Inflammatory macrophage treated with lipopolysaccharide for 4 hours (primary cell): ENCODE results near the gene MUC5AC.

Experiments used
- DNase-seq: peaks from one replicate; pipeline ENCODE4 v3.0.0-alpha.2; 2020

Gene MUC5AC

DNA sequence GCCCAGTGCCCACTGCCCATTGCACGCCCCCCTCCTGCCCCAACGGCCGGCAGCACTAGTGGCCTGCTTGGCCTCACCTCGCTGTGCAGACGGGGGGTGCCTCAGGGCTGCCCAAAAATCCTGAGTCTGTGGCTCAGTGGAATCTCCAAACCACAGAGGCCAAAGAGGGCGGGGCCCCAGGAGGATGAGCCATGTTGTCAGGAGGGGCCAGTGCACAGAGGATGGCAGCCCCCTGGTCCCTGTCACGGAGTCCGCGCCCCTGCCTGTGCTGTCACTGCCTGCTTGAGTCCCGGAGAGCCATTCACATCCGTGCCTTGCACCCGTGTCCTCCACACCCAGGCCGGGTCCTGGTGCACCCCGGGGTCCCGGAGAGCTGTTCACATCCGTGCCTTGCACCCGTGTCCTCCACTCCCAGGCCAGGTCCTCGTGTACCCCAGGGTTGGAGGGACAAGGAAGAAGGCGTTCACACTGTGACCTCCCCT is 36.4 kb upstream of the MUC5AC start:
- DNase-seq, result no peak

DNA sequence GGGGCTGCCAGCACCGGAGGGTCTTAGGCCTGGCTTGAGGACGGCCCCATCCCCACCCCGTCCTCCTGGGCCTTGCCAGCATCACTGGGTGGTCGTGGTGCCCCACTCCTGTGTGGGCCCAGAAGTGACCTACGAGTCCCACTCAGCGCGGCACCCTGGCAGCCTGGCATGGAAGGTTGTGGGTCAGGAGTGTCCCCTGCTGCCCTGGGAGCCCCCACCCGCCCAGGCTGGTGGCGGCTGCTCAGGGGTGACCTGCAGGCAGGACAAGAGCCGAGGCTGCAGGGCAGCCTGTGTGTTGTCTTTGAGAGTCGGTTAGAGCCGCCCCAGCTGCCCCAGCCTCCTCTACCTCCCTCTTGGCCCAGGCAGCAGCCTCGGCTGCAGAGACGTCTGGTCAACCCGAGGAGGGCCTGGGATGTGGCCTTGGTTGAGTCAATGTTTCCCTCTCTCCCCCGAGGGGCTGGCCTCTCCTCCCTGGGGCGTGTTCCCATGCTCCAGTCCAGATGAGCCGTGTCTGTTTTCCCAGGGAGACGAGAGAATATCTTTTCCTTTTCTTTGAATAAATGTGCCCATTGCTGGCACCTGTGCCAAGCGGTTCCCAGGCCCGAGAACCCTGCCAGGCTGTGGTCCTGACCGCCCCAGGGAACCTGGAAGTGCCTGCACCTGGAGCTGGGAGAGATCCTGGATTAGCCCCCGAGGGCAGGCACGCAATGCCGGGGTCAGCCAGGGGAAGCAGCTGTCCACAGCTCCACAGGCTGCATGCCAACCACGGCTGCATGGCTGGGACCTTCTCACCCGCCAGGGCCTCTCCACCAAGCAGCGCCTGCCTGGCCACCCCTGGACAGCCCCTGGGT is 35.7 kb upstream of the MUC5AC start:
- no peak for DNase-seq

DNA sequence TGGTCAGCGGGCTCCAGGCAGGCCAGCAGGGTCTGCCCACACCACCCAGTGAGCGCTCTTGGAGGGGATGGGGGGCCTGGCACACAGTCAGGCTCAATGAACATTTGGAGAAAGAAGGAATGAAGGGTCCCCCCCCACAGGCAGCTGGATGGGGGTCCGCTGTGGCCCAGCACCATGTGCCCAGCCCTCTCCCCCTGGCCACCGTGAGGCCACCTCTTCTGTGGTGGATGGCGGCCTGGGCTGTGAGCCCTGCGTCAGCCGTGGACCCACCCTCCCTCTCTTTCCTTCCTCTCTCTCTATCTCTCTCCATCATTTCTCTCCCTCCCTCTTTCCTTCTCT is 35.1 kb upstream of the MUC5AC start:
- no peak for DNase-seq

DNA sequence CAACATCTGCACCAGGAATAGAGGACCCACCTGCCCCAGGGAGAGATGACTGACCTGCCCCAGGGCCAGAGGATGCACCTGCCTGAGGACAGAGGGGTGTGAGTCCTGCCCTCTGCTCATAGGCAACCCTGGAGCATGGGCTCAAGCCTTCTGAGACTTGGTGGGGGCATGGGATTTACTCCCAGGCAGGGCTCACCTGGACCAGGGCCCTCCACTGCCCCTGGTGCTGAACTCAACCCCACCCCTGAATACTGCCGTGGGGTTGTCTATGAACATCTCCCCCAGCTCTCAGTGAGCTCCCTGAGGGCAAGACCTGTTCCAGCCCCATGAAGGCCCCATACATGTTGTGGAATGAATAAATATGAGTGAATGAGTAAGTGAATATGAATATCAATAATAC is 33.8 kb upstream of the MUC5AC start:
- DNase-seq, result no peak

DNA sequence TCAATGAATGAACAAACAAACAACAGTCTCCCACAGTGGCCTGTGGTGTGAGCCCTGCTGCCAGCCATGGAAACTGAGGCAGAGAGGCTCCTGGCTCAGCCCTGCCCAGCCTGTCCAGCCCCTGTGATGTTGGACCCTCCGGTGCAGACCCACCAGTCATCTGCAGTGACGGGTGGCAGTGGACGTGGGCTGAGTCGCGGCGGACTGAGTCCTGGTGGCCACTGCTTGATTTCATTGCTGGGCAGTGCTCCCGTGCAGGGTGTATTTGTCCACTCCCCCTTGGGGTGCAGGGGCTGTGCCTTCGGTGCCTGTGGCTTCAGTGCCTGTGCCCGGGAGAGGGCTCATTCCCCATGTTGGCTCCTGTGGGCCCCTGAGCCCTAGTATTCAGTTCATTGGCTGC is 31.9 kb upstream of the MUC5AC start:
- no peak for DNase-seq

DNA sequence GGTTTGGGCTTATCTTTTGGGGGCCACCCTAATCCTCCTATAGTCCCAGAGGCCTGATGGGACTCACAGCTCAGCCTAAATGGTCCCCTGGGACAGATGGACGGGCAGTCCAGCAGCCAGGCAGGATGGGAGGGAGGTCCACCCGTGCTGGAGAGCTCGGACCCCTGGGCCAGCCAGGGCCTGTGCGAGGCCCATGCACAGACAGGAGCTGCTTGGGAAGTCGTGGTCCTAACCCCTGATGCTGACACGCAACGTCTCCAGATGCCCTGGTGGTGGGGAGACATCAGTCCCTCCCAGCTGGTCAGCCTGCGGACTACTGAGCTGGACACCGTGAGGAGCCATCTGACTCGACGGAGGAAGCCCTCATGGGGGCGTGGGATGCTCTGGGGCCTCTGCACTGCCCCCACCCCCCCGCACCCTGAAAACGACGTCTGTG is 31.2 kb upstream of the MUC5AC start:
- DNase-seq, result no peak

DNA sequence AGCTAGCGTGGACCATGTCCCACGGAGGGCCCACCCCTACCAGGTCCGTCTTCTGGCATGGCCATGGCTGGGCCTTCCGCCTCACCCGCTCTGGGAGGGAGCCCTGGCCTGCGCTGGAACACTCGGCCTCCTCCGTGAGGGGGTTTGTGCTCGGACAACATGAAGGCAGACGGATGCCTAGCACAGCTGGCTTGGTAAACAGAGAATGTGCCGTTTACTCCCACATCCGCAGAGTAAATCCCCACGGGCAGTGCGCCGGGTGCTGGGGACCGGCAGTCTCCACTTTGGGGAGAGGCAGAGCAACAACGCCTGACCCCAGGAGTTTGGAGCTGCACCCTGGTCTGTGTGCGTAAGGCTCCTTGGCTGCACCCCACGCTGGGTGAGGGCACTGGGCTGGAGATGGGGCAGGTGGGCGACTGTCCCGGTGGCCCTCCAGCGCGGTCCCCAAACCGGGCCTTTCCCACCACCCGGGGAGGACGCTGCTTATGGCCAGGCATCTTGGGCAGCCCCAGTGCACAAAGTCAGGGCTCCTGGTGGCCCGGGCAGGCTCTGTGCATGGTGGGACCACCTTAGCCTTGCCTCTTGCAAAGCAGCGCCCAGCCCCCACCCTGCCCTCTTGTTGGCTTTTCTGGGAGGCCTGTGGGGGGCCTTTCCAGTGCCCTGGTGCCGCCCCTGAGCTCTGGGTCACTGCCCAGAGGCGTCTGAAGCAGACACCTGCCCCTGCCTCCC is 30.7 kb upstream of the MUC5AC start:
- DNase-seq, result no peak

DNA sequence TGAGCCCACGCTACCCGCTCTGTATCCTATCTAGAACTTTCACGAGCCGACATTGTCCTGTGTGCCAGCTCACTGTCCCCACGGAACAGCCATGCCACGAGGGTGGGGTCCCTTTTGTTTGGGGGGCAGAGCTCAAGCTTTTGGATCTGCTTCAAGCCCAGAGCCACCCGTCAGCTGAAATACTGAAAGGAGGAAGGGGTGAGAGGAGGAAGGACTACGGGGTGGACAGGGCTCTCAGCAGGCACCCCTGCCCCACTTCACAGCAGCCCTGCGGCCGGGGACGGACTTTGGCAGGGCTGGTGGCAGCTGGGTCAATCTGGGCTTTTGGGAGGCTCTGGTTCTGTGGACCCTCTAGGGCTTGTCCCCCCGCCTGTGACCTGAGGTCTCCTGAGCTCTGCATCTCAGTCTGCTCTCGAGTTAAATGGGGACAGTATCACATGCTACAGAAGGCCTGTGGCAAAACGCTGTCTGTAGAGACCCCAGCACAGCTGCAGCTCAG is 30.0 kb upstream of the MUC5AC start:
- no peak for DNase-seq

DNA sequence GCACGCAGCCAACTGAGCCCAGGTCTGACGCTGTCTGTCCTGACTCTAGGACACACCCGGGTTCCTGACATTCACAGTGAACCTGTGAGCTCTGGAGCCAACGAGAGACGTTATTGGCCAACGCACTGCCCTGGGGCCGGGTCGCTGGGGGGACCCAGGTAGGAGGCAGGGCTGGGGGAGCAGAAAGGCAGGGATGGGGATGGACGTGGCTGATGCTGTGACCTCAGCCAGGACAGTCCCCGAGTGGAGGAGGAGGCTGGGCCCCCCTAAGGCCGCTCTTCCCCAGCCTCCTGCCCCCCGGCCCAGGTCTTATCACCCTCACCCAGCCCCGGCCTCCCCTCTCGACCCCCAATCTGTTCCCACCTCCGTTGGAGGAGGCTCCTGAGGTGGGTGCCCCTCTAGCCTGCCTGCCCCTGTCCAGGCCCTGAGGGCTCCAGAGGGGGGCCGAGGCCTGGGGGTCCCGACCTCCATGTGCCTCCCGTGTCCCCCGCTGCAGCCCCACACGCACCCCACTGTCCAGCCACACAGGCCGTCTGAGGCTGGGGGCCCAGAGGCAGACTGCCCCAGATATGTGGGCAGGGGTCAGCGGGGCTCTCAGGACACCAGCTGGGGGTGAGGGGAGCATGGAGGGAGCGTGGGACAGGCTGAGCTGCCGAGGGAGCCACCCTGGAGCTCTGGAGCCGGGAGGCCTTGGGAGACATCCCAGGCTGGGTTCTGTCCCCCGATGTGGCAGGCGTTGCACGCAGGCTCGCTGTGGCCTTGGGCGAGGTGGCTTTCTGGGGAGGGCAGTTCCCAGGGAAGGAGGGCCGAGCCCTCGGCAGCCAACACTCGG is 29.2 kb upstream of the MUC5AC start:
- no peak for DNase-seq

DNA sequence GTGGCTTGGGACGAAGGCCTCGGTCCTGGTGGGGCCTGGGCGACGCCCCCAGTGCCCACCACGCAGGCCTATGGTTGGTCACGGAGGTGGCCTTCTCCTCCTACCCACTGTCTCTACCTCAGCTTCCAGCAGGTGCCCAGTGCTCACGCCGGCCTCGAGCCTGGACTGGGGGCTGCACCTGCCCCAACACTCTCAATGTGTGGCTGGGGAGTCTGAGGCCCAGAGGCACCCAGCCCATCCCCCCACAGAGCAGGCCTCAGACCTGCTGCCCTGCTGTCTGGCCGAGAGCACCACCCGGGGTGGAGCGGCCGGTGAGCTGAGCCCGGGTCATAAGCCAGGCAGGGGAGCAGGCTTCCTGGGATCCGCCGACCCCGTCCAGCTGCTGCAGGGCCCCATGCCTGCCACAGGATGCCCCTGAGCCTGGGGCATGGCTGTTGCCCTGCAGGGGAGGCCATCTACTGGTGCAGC is 28.6 kb upstream of the MUC5AC start:
- DNase-seq, result no peak

DNA sequence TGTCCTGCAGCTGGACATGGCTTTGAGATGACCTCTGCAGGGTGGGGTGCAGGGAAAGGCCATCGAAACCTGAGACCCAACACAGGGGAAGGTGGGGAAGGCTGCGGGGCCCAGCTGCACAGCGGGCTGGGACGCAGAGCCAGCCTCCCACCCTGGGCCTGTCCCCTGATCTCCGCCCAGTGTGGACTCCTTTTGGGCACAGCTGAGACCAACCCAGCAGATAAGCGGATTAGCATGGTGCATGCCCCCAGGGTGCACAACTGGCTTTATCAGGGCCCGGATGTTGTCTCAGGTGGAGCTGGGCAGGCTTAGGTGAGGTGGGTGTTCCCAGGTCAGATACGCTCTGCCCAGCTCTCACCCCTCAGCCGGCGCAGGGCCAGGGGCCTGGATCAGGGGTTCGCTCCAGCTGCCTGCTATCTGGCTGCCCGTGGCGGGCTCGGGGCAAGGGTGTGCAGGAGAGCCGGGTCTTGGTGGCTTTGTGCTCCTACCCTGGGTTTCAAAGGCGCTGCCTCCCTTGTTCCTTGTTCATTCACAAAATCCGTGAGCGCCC is 28.1 kb upstream of the MUC5AC start:
- no peak for DNase-seq

DNA sequence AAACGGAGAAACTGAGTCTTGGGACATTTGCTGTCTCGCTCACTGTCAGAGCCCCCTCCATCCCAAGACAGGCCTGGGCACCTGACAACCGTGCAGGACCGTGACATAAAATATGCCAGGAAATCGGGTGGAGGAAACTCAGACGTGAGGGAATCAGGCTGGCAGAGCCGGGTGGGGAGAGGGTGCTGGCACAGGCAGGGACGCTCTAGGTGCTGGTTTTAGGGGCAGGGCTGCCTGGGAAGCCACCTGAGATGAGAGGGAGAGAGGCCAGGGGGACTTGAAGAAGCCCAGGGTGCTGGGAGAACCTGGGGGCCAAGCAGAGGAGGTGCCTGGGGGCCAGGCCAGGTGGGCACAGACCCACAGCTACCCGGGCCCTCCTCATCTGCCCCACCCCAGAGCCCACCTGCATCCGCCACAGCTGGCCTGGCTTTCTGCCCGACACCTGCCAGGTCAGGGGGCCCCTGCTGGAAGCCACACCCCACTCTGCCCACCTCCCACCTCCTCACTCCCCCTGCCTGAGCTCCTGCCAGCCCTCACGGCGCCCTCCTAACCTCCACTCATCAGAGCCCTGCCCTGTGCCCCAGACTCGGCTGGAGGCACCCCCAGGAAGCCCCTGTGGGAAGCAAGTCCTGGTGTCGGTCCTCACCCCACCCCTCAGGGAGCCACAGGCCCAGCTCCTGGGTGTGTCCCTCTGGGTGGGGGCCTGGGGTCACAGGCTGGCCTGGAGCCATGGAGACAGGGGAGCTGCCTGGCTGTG is 27.3 kb upstream of the MUC5AC start:
- DNase-seq, result no peak

DNA sequence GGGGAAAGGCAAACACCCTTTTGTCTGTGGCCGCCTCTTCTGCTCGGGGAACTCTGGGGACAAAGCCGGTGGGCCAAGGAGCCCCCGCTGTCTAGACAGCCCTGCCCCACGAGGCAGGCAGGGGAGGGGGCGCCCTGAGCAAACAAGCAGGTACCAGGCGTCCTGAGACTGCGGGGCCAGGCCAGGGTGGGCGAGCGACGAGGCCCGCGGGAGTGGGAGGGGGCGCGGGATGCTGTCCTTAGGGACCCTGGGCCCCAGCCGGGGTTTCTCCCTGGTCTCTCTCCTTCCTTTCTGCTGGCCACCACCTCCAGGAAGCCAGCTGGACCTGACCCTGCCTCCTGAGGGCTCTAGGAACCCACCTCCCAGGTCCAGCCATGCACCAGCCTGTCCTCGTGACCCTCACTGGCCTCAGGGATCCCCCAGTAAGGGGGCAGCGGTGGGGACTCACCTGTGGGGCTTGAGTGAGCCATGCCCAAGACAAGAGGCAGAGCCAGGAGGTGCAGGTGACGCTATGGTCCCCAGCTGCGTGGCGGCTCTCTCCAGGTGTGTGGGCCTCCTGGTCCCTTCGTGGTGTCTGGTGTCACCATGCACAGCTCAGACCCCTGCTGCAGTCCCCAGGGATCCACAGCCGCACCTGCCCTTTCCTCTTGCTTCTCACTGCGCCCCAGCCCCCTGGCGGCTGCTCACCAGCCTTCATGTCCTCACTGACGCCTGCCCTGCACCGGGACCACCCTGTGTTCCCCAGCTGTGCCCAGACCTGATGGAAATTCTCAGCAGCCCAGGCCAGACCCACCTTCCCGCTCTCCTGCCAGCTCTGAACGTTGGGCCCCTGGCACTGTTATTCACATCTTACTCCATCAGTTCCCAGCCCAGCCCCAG is 26.5 kb upstream of the MUC5AC start:
- DNase-seq, result no peak

DNA sequence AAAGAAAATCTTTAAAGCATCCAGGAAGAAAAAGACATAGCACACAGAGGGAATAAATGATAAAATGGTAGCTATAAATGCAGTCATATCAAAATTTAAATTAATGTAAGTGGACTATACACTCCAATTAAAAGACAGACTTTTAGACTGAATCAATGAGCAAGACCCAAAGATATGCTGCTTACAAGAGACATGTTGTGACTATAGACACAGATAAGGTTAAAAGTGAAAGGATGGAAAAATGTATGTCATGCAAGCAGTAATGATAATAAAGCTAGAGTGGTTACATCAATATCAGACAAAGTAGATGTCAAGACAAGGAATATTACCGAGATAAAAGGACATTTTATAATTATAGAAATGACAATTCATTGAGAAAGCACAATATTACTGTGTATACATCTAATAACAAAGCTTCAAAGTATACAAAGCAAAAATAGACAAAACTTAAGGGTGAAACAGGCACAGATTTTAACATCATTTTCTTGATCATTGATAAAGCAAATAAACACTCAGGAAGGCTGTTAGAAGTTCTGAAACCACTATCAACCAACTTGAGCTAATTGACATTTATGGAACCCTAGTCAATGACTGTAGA is 22.8 kb upstream of the MUC5AC start:
- DNase-seq, result no peak

DNA sequence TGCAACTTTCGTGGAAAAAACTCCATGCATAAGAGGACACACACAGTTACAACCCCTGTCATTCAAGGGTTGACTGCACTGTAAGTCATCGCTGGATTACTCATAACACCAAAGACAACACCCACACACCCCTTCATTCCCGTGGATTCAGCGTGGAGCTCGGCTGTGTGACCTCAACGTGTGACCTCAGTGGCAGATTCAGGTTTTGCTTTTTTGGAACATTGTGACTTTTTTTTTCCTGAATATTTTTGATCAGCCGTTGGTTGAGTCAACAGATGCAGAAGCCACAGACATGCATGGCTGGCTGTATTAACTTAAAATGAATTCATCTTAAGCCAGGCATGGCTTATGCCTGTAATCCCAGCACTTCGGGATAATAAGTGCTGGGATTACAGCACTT is 19.7 kb upstream of the MUC5AC start:
- peak; percentile 15 for DNase-seq

DNA sequence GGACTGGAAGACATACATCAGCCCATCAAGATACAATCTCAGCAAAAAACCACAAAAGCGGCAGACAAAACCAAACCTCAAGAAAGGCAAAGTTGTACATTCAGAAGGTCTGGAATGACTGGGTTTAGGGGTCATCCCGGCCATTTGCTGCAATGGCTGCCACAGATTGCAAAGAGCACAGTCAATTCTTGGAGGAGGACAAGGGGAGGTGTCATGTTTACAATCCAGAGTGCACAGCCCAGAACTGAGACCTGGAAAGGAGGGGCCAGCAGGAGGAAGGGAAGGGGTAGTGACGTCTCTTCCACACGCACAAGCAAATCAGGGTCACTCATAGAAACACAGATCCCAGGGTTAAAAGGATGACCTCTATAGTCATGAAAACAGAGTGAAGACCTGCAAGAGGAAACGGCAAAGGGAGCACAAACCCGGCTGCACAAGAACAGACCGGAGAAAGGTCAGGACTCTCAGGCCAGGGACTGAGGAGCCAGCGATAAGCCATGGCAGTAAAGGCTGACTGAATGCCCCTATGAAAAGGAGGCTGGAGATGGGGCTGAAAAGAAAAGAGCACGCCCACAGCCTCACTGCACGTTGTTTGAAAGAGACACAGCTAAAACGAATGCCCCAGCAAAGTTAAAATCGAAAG is 18.2 kb upstream of the MUC5AC start:
- DNase-seq, result no peak

DNA sequence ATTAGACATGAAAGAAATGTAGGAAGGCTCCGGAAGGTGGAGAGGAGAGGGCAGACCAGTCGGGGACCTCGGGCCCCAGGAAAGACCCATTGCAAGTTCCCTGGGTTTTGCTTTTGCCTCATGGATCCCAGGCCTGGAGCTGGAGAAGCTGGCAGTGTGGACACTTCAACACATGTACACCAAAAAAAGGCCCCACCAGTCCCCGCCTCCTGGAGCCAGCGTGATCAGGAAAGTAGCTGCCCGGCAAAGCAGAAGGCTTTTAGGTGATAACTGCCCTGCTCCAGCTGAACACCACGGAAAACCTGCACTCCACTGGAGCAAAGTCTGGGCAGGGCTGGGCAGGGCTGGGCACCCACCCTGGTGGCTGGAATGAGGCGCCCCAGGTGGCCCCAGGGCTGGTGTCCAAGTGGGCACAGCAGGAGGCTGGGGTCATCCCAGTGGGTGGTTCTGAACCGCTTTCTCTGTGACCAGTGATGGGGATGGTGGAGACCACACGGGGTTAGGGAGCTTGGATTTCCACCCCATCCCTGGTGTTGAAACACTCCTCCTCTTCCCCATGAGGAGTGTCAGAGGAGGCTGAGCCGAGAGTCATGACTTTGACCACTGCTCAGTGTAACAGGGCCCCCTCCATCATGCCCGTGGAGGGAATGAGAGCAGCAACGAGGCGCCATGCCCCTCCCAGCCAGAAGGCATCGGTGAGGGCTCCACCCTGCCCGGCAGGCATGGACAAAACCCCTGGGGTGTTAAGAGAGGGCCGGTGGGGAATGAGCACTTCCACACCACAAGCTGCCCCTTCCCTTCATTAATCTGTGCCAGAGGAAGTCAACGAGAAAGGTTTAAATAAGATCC is 16.9 kb upstream of the MUC5AC start:
- no peak for DNase-seq

DNA sequence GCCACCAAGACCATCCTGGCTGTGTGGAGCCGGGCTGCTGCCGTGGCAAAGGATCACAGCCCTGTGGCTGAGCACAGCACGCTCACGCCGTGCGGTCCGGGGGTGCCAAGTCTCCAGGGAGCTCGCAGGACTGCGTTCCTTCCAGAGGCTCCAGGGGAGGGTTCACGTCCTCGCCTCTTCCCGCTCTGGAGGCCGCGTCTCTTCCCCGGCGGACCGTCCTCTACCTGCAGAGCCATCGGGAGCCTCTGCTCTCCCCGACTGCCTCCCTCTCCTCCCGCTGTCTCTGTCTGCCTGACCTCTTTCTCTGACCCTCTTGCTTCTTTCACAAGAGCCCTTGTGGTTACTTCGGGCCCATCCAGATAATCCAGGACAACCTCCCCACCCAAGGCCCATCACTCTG is 11.4 kb upstream of the MUC5AC start:
- no peak for DNase-seq

DNA sequence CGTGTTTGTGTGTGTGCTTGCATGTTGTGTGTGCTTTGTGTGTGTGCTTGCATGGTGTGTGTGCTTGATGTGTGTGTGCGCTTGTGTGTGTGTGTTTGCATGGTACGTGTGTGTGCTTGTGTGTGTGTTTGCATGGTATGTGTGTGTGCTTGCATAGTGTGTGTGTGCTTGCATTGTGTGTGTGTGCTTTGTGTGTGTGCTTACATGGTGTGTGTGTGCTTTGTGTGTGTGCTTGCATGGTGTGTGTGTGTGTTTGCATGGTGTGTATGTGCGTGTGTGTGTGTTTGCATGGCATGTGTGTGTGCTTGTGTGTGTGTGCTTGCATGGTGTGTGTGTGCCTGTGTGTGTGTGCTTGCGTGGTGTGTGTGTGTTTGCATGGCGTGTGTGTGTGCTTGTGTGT is 10.0 kb upstream of the MUC5AC start:
- no peak for DNase-seq
